22Rv1 (cell line): Measurements from ENCODE around the gene EBPL.

ENCODE experiments used
- ZFX ChIP-seq: fragments of 450-650 bp; IDR thresholded peaks from 2 replicates; pipeline ENCODE4 v1.6.1; 2017; ENCODE audit warnings: antibody characterized with exemption, borderline replicate concordance
- TF ChIP-seq, protein P1 (sequence below): fragments of 450-650 bp; IDR thresholded peaks from 2 replicates; pipeline ENCODE4 v1.5.1; 2017; ENCODE audit warnings: mild to moderate bottlenecking

DNA sequence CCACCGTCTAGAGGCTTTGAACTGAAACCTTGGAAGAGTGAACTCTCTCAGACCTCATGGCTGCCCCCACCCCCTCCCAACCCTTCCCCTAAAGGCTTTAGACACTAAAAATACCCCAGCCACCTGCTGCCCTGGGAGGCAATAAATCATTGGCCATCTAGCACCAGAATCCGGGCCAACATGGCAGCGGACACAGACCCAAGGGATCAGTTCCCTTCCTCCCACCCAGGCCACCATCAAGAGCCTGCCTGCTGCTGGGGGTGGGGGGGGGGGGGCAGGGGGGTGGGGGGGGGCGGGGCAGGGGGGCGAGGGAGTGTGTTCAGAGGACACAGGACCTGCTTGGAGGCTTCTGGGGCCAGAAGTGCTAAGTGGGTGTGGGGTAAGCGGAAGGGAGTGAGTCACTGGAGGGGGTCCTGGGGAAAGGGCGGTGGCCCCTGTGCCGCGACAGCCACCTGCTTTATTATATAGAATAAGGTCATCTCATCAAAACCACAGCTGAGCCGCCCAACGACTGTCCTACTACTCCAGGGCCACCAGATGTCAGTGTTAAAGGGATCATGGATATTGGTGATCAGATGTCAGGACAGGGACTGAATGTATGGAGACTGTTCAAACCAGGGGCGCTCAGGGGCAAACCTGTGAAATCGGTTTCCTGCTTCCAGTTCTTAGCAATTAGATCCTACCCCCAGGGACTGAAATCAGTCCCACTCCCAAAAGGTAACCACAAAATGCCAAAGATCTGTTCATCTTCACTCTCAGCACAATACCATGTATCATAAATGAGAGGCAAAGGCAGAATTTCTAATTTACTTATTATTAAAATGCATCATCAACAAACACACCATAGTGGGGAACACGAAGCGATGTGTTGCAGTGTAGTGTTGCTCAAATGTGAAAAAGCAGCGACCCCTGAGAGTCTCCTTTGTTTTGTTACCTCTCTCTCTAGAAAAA lies 38.7 kb downstream of the EBPL start:
- TF ChIP-seq, protein P1, sequence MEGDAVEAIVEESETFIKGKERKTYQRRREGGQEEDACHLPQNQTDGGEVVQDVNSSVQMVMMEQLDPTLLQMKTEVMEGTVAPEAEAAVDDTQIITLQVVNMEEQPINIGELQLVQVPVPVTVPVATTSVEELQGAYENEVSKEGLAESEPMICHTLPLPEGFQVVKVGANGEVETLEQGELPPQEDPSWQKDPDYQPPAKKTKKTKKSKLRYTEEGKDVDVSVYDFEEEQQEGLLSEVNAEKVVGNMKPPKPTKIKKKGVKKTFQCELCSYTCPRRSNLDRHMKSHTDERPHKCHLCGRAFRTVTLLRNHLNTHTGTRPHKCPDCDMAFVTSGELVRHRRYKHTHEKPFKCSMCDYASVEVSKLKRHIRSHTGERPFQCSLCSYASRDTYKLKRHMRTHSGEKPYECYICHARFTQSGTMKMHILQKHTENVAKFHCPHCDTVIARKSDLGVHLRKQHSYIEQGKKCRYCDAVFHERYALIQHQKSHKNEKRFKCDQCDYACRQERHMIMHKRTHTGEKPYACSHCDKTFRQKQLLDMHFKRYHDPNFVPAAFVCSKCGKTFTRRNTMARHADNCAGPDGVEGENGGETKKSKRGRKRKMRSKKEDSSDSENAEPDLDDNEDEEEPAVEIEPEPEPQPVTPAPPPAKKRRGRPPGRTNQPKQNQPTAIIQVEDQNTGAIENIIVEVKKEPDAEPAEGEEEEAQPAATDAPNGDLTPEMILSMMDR = peak; percentile 69
- TF ChIP-seq ZFX = no peak
